Esophagus squamous epithelium (tissue), 4 donors: ENCODE results near the gene GOT2.

Experiments
- CTCF ChIP-seq, 6 experiments: fragments of 450-650 bp in 4 of 6; fragments of 200-600 bp in 2 of 6; sonication (generic) in 2 of 6; IDR thresholded peaks; one replicate each; pipeline ENCODE4 v1.5.1; 2016 to 2019; ENCODE audit warnings: antibody characterized with exemption in 6 of 6, mild to moderate bottlenecking in 4 of 6, moderate library complexity in 4 of 6
- POLR2A ChIP-seq, 4 donors: fragments of 450-650 bp; IDR thresholded peaks; one replicate each; pipeline ENCODE4 v1.6.1; 2017; ENCODE audit warnings: antibody characterized with exemption in 4 of 4, mild to moderate bottlenecking in 4 of 4, moderate library complexity in 3 of 4

GRCh38 chr16:58744497-58744896 is 10.4 kb upstream of the GOT2 start:
- TF ChIP-seq CTCF (IDR thresholded peaks at IDR 0.05) (no peak), POLR2A (IDR thresholded peaks at IDR 0.05) (no peak)
